ENCODE results near the gene ZNF827.

DNA sequence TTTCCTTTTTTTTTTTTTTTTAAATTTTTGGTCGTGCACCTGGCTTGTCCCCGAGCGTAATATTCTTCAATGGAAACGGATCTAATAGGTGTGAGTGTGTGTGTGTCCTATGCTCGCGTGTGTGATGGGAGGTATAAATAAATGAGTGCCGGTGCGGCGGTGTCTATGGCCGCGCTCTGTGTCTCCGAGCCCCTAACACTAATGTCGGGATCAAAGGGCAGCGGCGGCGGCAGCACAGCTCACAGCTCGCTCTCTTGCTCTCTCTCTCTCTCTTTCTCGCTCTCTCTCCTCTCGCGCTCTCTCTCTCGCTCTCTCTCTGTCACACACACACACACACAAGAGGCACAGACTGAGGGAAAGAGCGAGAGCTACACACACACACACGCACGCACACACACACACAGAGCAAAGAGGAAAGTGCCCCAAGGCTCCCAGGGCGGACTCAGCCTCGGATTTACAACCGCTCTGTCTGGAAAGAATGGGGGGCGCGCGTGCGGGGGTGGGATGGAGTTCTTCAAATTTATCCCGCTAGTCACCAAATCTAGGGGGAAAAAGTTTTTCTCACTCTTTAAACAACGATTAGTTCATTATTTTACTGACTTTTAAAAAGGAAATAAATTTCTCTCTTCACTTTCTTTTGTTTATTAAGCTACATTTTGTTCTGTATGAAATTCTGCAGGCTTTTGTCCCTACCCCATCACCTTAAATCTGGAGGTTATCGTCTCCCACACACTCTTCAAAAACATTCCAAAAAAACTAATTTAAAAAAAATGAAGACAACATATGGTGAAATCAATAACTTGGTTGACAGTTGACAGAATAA, at the start of gene ZNF827:
- TF ChIP-seq HDGF (IDR thresholded peaks at IDR 0.05; ENCODE audit: borderline replicate concordance) (no peak), FOXA1 (IDR thresholded peaks at IDR 0.05) (no peak)
- TF ChIP-seq, protein P1, sequence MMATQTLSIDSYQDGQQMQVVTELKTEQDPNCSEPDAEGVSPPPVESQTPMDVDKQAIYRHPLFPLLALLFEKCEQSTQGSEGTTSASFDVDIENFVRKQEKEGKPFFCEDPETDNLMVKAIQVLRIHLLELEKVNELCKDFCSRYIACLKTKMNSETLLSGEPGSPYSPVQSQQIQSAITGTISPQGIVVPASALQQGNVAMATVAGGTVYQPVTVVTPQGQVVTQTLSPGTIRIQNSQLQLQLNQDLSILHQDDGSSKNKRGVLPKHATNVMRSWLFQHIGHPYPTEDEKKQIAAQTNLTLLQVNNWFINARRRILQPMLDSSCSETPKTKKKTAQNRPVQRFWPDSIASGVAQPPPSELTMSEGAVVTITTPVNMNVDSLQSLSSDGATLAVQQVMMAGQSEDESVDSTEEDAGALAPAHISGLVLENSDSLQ (IDR thresholded peaks at IDR 0.05) = no peak

Measured in HEK293T (cell line).